ENCODE data around the gene INIP. TPM values are rescaled to one million over a fixed set of nuclear protein-coding genes. Genes with fewer than 3 reads are reported as not detected.
"Not testable (repeated sequence)": the region's sequence is repeated elsewhere in the genome, so short reads cannot be mapped to it uniquely, and the experiment has no call there.

Gene INIP
- total RNA-seq, 2 experiments from 2014 or later: 36.1 to 38.1 TPM

DNA sequence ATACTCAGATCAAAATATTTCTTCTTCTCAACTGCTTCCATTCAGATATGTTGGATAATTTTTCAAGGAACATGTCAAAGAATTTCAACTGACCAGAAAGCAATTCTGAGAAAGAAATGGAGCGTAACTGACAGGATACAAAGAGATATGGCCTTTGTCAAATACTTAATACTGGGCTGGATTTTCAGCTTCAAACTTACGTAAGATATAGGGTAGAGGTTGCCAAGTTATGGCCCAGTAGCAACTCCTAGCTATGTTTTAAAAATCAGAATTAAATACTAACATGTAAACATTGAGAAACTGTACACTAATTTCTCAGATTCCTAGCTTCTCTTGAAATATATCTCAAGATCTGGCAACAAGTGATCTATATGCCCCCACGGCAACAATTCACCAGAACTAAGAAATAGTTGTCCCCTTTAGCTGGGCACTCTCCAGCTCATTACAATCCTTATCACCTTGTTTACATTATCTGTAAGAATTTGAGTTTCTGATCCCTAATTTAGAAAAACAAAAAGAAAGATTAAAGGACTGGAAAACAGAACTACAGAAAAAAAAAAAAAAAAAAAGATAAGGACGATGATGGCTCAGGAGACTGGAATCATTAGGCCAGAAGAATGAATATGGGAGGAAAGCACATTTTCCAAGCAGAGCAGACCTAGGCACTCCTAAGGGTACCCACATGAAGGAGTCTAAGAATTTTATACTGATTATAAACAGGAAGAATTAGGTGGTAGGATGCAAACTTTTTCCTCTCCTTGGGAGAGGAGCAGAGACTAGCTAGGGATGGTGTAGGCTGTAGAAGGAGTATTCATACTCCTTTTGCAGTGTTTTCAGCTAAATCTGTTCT is 23.0 kb downstream of the INIP start:
- H3K36me3 Mint-ChIP-seq (ENCODE audit: low read depth): peaks cover 53% of the 10 kb centered on the region
- CTCF ChIA-PET: interaction anchor here (1.1 to 2.2 kb wide), 2 partner anchors 22 to 98 kb away, joined by 5 to 6 read pairs; partner anchors contain the start of gene INIP
- H3K27me3 Mint-ChIP-seq: no peaks in the 10 kb centered on the region

DNA sequence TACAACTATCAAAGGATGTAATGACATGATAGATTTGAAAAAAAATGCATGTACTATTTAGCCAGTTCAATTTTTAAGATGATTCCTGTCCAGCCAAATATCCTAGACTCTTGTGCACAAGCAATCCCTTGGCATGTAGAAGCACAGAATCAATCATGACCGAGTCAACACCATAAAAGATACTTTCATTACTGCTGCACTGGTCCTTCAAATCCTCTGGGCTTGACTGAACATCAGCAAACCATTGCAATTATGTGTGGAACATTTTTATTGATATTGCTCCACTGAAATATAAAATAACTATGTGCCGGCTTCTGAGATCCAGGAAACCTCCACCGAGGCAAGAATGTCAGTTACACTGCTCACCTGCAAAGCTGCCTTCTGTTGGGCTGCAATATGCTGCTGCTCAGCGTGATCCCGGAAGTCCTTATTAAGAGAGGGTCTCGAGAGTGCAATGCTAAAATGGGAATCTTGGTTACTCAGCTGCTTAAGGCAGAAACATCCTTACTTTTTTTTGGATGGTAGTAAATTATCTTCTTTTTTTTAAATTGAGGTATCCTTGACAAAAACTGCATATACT is 28.7 kb downstream of the INIP start:
- ChIA-PET POLR2A (no interaction called here), CTCF (no interaction called here)
- H3K4me1 Mint-ChIP-seq: peaks cover 3% of the 10 kb centered on the region

More for the DNA sequence above, 23.0 kb downstream of the INIP start:
- Mint-ChIP-seq H3K9me3 (no peaks in the 10 kb centered on the region), H3K27ac (no peak overlapping the region), H3K4me1 (peaks cover 9% of the 10 kb centered on the region), H3K4me3 (no peak overlapping the region)
- POLR2A ChIA-PET: no interaction called here
- no peak for DNase-seq

DNA sequence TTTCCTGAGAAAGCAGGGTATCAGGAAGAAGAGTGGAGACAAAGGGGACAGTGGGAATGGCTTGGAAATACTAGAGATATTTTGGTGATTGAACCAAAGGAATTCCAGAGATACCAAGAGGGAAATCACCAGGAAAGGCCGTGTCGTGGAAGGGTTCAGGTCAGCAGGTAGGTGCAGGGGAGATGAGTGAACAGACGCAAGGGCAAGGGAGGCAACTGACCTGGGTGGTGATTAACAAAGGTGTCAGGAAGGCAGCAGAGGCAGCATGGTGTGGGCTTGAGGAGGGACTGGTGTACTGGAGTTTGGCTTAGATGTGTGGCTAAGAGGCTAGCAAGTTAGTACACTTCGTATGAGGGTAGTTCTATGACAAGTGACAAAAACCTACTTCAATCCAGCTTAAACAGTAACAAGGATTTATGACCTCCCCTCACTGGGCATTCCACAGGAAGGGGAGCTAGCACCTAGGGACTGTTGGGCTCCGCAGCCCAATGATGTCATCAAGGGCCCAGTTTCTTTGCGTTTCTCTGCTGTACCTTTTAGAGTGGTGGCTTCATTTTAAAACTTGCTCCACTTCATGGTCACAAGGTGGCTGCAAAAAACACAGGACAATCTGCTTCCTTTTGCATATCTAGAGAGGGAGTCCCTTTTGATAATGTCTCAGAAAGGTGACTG is 37.0 kb downstream of the INIP start:
- no peak overlapping the region for H3K27ac Mint-ChIP-seq
- peaks cover 1% of the 10 kb centered on the region for H3K27me3 Mint-ChIP-seq
- ChIA-PET CTCF (interaction anchor here (1.0 to 1.2 kb wide), 2 partner anchors 11 to 13 kb away, joined by 3 to 4 read pairs; no protein-coding TSS in a partner anchor), POLR2A (interaction anchor here (0.6 kb wide), 1 partner anchor 190 kb away, joined by 3 read pairs; no protein-coding TSS in a partner anchor)
- DNase-seq: no peak
- peaks cover 22% of the 10 kb centered on the region for H3K36me3 Mint-ChIP-seq (ENCODE audit: low read depth)
- no peak overlapping the region for H3K4me3 Mint-ChIP-seq
- peaks cover 6% of the 10 kb centered on the region for H3K4me1 Mint-ChIP-seq
- H3K9me3 Mint-ChIP-seq: peaks cover 15% of the 10 kb centered on the region

More for the DNA sequence above, 28.7 kb downstream of the INIP start:
- no peak overlapping the region for H3K4me3 Mint-ChIP-seq
- H3K36me3 Mint-ChIP-seq (ENCODE audit: low read depth): peaks cover 68% of the 10 kb centered on the region
- no peaks in the 10 kb centered on the region for H3K27me3 Mint-ChIP-seq
- no peak overlapping the region for H3K27ac Mint-ChIP-seq
- no peak for DNase-seq
- H3K9me3 Mint-ChIP-seq: no peaks in the 10 kb centered on the region

GRCh38 chr9:112677040-112677439 is 40.9 kb downstream of the INIP start:
- DNase-seq: no peak
- H3K4me1 Mint-ChIP-seq: no peaks in the 10 kb centered on the region
- peaks cover 3% of the 10 kb centered on the region for H3K36me3 Mint-ChIP-seq (ENCODE audit: low read depth)
- peaks cover 15% of the 10 kb centered on the region for H3K9me3 Mint-ChIP-seq
- H3K27me3 Mint-ChIP-seq: peaks cover 1% of the 10 kb centered on the region
- H3K27ac Mint-ChIP-seq: no peak overlapping the region
- ChIA-PET CTCF (no interaction called here), POLR2A (no interaction called here)
- no peak overlapping the region for H3K4me3 Mint-ChIP-seq

- H3K4me1 Mint-ChIP-seq; H3K27ac Mint-ChIP-seq; CTCF ChIA-PET; DNase-seq; H3K36me3 Mint-ChIP-seq (ENCODE audit: low read depth); H3K9me3 Mint-ChIP-seq; POLR2A ChIA-PET; H3K4me3 Mint-ChIP-seq; H3K27me3 Mint-ChIP-seq: not testable (repeated sequence)
Observed at GRCh38 chr9:112673221-112673620, 44.7 kb downstream of the INIP start.

GRCh38 chr9:112670991-112671625 is 46.8 kb downstream of the INIP start:
- POLR2A ChIA-PET: no interaction called here
- Mint-ChIP-seq H3K9me3 (no peaks in the 10 kb centered on the region), H3K27me3 (peaks cover 3% of the 10 kb centered on the region), H3K36me3 (ENCODE audit: low read depth) (no peaks in the 10 kb centered on the region), H3K4me3 (no peak overlapping the region), H3K4me1 (no peaks in the 10 kb centered on the region), H3K27ac (no peak overlapping the region)
- CTCF ChIA-PET: no interaction called here
- no peak for DNase-seq

- H3K9me3 Mint-ChIP-seq: no peaks in the 10 kb centered on the region
- no peaks in the 10 kb centered on the region for H3K4me1 Mint-ChIP-seq
Observed at GRCh38 chr9:112669326-112669725, 48.6 kb downstream of the INIP start.

DNA sequence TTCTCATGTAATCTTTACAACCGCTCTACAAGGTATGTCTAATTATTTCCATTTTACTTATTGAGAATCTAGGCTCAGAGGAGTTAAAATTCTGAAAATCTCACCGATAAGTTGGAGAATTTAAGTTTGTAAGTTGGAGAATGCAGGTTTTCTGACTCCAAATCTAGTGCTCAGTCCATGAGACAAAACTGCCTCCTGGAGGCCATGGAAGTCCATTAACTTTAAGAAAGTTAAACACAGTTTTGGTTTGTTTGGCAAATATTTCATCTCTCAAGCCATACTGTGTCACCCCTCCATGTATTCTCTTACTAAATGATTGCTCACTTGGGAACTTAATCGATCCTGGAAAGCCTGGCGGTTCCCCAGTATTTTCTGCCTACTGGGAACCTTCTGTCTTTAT is 52.6 kb downstream of the INIP start:
- ChIA-PET POLR2A (no interaction called here), CTCF (interaction anchor here (1.5 kb wide), 1 partner anchor 14 kb away, joined by 3 read pairs; no protein-coding TSS in a partner anchor)
- no peak overlapping the region for H3K4me3 Mint-ChIP-seq
- peaks cover 3% of the 10 kb centered on the region for H3K27me3 Mint-ChIP-seq
- H3K36me3 Mint-ChIP-seq (ENCODE audit: low read depth): no peaks in the 10 kb centered on the region
- no peak overlapping the region for H3K27ac Mint-ChIP-seq
- DNase-seq: no peak
- no peaks in the 10 kb centered on the region for H3K9me3 Mint-ChIP-seq
- H3K4me1 Mint-ChIP-seq: no peaks in the 10 kb centered on the region

More at GRCh38 chr9:112669326-112669725, 48.6 kb downstream of the INIP start:
- ChIA-PET CTCF (interaction anchor here (0.6 kb wide), 3 partner anchors 11 to 964 kb away, joined by 3 read pairs; partner anchors contain the start of gene INIP), POLR2A (no interaction called here)
- H3K27me3 Mint-ChIP-seq: peaks cover 3% of the 10 kb centered on the region
- H3K27ac Mint-ChIP-seq: no peak overlapping the region
- no peaks in the 10 kb centered on the region for H3K36me3 Mint-ChIP-seq (ENCODE audit: low read depth)
- no peak overlapping the region for H3K4me3 Mint-ChIP-seq
- no peak for DNase-seq

DNA sequence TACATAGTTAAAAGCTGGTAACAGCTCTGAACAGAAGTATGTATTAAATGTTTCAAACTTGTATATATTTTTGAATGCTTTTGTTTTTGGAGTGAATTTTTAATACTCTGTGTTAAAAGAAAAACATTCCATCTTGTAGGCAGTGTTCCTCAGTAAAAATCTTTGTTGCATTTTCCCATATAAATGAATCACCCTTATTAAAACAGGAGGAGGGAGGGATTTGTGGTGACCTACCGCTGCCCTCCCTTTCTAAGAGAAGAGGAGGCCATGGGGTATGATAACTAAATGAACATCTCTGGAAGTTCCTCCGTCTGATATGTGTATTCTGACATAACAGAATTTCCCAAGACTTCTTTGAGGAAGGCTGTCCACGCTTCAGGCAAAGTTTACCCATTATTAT is 53.4 kb downstream of the INIP start:
- POLR2A ChIA-PET: no interaction called here
- Mint-ChIP-seq H3K27me3 (peaks cover 3% of the 10 kb centered on the region), H3K27ac (no peak overlapping the region), H3K9me3 (no peaks in the 10 kb centered on the region), H3K36me3 (ENCODE audit: low read depth) (no peaks in the 10 kb centered on the region), H3K4me1 (no peaks in the 10 kb centered on the region), H3K4me3 (no peak overlapping the region)
- no peak for DNase-seq
- CTCF ChIA-PET: interaction anchor here (1.0 to 1.5 kb wide), 2 partner anchors 8 to 13 kb away, joined by 3 to 4 read pairs; no protein-coding TSS in a partner anchor

- peaks cover 3% of the 10 kb centered on the region for H3K27me3 Mint-ChIP-seq
- no peaks in the 10 kb centered on the region for H3K9me3 Mint-ChIP-seq
- ChIA-PET CTCF (interaction anchor here (0.8 to 1.2 kb wide), 3 partner anchors 9 to 145 kb away, joined by 3 to 4 read pairs (median 4); no protein-coding TSS in a partner anchor), POLR2A (no interaction called here)
- H3K36me3 Mint-ChIP-seq (ENCODE audit: low read depth): no peaks in the 10 kb centered on the region
- no peaks in the 10 kb centered on the region for H3K4me1 Mint-ChIP-seq
- no peak overlapping the region for H3K27ac Mint-ChIP-seq
- DNase-seq: no peak
- no peak overlapping the region for H3K4me3 Mint-ChIP-seq
Observed at GRCh38 chr9:112663681-112664080, 54.2 kb downstream of the INIP start.

DNA sequence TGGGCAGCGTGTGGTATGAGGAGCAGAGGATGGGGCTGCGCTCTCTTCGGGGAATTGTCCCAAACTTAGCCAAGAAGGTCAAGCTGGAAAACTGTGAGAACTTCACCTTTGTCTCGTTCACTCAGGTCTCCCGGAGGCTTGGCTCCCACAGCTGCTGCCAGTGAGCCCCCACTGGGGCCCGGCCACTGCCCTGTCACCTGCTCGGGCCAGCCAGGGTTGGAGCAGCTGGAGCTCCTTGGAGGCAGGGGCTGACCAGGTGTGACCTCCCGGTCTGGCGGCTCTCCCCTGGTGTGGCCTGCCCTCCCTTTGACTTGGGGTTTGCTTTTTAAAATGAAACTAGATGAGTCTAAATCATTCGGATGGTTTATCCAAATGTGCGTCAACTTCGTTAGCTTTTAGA is 58.0 kb downstream of the INIP start:
- CTCF ChIA-PET: interaction anchor here (1.7 kb wide), 1 partner anchor 133 kb away, joined by 5 read pairs; no protein-coding TSS in a partner anchor
- Mint-ChIP-seq H3K36me3 (ENCODE audit: low read depth) (no peaks in the 10 kb centered on the region), H3K4me3 (no peak overlapping the region), H3K4me1 (no peaks in the 10 kb centered on the region), H3K27me3 (no peaks in the 10 kb centered on the region), H3K9me3 (no peaks in the 10 kb centered on the region), H3K27ac (no peak overlapping the region)
- no peak for DNase-seq
- POLR2A ChIA-PET: no interaction called here

- ChIA-PET POLR2A (no interaction called here), CTCF (no interaction called here)
- Mint-ChIP-seq H3K4me1 (no peaks in the 10 kb centered on the region), H3K9me3 (no peaks in the 10 kb centered on the region), H3K27ac (no peak overlapping the region), H3K27me3 (no peaks in the 10 kb centered on the region), H3K36me3 (ENCODE audit: low read depth) (no peaks in the 10 kb centered on the region), H3K4me3 (no peak overlapping the region)
- no peak for DNase-seq
Observed at GRCh38 chr9:112655668-112656067, 62.2 kb downstream of the INIP start.

DNA sequence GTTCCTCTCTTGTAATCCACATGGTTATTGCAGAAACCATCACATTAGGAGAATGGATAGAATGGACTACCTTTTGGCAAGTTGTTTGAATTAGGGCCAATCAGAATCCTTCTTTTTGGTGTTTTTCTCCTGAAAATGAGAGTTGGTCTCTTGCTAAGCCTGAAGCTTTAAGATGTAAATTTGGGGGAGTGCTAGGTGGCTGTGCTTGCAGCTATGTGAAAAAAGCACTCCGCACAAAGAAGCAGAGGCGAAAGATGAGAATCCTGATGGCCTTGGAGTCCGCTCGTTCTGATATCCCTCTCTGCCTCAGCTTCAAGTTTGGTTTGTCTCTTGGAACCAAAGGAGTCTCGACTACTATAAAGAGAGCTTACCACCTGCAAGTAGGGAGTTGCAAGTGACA is 63.6 kb downstream of the INIP start:
- no peak overlapping the region for H3K27ac Mint-ChIP-seq
- no peak overlapping the region for H3K4me3 Mint-ChIP-seq
- ChIA-PET POLR2A (no interaction called here), CTCF (interaction anchor here (0.7 to 1.1 kb wide), 3 partner anchors 9 to 341 kb away, joined by 3 read pairs; no protein-coding TSS in a partner anchor)
- H3K27me3 Mint-ChIP-seq: no peaks in the 10 kb centered on the region
- no peak for DNase-seq
- no peaks in the 10 kb centered on the region for H3K4me1 Mint-ChIP-seq
- H3K9me3 Mint-ChIP-seq: no peaks in the 10 kb centered on the region
- H3K36me3 Mint-ChIP-seq (ENCODE audit: low read depth): no peaks in the 10 kb centered on the region

Data from activated CD4-positive, alpha-beta memory T cell treated with anti-CD3 and anti-CD28 coated beads, Interleukin-2, amount 10 ng/mL, durations not matched to agents 7 days and 5 days (primary cell).